ENCODE data around the gene LRRC4C. TPM values are rescaled to one million over a fixed set of nuclear protein-coding genes. Genes with fewer than 3 reads are reported as not detected.
A peak's percentile ranks its signal among the peaks of the same experiment; 100 is the strongest.

LRRC4C gene
- total RNA-seq, 4 donors from 2014 or later = 0.38 to 3.5 (median 0.95) TPM; not detected in 1

DNA sequence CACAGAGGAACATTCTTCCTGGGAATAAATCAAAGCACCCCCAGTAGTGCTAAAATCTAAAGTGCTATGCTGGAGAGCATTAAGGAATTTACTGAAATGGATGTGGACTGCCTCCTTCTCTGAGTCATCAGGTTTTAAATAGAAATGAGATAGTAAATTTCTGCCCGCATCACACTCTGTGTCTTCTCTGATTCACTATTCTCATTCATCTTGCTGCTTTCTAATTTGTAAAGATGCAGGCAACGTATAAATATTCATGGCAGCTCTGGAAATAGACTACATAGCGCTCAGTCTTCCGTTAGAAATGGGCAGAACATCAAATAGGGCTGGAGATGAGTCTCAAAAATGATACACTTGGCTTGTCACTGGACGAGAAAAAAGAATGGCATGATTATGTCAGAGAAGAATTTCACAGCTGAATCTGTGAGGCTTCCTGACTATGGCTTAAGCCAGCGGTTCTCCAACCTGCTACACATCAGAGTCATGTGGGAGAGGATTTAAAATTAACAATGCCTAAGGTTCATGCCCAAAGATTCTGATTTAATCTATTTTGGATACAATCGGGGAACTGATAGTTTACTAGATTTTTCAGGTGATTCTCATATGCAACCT is 178.2 kb downstream of the LRRC4C start:
- TF ChIP-seq, protein P1, sequence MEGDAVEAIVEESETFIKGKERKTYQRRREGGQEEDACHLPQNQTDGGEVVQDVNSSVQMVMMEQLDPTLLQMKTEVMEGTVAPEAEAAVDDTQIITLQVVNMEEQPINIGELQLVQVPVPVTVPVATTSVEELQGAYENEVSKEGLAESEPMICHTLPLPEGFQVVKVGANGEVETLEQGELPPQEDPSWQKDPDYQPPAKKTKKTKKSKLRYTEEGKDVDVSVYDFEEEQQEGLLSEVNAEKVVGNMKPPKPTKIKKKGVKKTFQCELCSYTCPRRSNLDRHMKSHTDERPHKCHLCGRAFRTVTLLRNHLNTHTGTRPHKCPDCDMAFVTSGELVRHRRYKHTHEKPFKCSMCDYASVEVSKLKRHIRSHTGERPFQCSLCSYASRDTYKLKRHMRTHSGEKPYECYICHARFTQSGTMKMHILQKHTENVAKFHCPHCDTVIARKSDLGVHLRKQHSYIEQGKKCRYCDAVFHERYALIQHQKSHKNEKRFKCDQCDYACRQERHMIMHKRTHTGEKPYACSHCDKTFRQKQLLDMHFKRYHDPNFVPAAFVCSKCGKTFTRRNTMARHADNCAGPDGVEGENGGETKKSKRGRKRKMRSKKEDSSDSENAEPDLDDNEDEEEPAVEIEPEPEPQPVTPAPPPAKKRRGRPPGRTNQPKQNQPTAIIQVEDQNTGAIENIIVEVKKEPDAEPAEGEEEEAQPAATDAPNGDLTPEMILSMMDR (IDR thresholded peaks at IDR 0.05) = no peak
- DNase-seq (ENCODE audit: low spot score) (no peak), ATAC-seq (ENCODE audit: low FRiP score) (peak; percentile 87)

DNA sequence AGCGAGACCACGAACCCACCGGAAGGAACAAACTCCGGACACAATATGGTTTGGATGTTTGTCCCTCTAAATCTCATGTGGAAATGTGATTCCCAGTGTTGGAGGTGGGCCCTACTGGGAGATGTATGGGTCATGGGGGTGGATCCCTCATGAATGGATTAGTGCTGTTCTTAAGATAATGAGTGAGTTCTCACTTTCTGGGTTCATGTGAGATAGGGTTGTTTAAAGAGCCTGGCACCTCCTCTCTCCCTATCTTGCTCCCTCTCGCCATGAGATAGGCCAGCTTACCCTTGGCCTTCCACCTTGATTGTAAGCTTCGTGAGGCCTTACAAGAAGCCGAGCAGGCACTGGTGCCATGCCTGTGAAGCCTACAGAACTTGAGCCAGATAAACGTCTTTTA is 184.6 kb downstream of the LRRC4C start:
- DNase-seq (ENCODE audit: low spot score) (no peak), ATAC-seq (ENCODE audit: low FRiP score) (no peak)
- TF ChIP-seq, protein P1 (IDR thresholded peaks at IDR 0.05) = no peak

DNA sequence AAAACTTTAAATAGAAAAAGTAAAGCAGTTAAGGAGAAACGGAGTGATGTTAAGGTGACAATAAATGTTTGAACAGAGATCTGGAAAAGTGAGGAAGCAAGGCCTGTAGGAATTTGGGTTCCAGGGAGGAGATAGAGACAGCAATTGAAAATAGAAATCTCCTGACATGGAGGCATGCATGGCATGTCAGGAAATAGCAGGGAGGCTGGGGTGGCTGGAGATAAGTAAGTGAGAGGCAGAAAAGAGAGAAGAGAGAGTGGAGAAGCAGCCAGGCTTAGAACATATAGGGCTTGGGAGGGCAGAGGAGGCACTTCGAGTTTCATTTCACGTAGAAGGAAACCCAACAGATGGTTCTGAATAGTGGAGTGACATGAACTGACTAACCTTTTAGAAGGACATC is 185.5 kb downstream of the LRRC4C start:
- ATAC-seq (ENCODE audit: low FRiP score) (no peak), DNase-seq (ENCODE audit: low spot score) (no peak)

DNA sequence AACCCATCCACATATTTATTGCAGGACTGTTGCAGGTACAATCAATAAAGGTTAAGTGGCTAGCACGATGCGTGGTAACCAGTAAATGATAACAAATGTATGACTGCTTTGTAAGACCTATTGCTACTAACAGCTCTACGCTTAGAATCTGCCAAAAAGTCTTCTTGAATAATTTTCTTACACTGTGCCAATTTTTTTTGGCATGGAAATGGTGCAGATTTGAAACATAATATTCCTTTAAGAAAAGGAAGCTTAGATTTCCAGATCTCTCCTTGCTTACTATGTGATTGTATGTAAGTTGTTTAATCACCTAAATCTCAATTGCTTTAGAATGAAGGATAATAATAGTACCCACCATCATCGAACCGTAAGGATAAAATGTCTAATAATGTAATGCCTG is 192.0 kb downstream of the LRRC4C start:
- ATAC-seq (ENCODE audit: low FRiP score) (no peak), DNase-seq (ENCODE audit: low spot score) (no peak)
- TF ChIP-seq, protein P1 (IDR thresholded peaks at IDR 0.05) = no peak

More for the DNA sequence above, 185.5 kb downstream of the LRRC4C start:
- TF ChIP-seq, protein P1 (IDR thresholded peaks at IDR 0.05) = no peak

DNA sequence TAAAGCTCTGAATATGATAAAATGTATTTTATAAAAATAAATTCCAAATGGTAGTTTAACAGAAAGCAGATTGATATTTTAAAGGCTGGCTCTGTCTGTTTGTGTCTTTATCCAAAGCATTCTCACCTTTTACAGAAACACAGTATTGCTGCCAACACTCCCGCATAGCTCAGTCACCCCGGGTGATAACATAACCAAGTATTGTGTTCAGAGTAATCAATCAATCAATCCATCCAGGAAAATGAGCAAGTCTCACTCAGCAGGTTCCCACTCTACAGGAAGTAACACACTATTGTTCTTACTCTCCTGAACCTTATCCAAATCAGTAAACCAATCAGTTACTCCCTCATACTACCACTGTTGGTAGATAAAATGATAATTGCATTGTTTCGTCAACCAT is 203.4 kb downstream of the LRRC4C start:
- ATAC-seq (ENCODE audit: low FRiP score) = no peak
- no peak for DNase-seq (ENCODE audit: low spot score)
- TF ChIP-seq, protein P1 (IDR thresholded peaks at IDR 0.05) = no peak

DNA sequence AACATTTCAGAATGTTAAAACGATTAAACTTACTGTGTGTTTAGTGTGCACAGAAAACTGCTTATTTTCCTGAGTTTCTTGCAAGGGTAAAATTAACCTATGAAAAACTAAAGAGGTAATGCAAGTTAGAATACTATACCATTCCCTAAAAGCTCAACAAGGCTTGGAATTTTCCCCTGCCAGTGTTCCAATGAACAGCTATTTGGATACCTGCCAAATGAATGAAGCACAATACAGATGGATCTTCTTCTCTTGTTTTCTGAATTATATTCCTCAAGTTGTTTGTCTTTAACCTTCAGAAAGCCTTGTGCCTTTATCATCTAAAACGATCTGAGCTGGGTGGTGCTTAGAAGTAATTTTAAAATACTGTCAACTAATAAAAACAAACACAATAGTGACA is 204.5 kb downstream of the LRRC4C start:
- no peak for DNase-seq (ENCODE audit: low spot score)
- ATAC-seq (ENCODE audit: low FRiP score) = no peak
- TF ChIP-seq, protein P1 (IDR thresholded peaks at IDR 0.05) = no peak

DNA sequence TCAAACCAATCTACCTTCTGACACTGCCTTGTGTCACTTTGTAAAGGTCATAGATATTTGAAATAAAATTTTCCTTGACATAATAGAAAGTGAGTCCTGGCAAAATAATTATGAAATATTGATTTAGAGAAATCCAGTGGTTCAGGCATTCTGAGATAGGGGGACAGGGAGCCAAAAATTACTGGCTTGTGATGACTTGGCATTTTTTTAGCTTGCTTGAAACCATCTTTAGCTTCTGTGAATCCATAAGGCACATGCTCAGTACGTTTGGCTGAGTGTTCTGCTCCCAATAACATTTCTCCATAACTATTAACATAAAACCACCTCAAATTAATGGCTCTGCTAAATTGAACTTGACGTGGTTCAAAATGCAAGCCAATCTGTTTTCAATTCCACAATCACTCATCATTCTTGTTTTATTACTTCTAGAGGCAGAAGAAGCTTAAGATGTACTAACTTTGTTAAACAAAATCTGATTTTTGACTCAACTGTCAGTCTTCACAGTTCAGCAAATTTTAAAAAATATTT is 209.0 kb downstream of the LRRC4C start:
- no peak for DNase-seq (ENCODE audit: low spot score)
- no peak for ATAC-seq (ENCODE audit: low FRiP score)
- TF ChIP-seq, protein P1 (IDR thresholded peaks at IDR 0.05) = no peak

Measured in omental fat pad (tissue), 4 donors.